ENCODE data around the gene RELA.

DNA sequence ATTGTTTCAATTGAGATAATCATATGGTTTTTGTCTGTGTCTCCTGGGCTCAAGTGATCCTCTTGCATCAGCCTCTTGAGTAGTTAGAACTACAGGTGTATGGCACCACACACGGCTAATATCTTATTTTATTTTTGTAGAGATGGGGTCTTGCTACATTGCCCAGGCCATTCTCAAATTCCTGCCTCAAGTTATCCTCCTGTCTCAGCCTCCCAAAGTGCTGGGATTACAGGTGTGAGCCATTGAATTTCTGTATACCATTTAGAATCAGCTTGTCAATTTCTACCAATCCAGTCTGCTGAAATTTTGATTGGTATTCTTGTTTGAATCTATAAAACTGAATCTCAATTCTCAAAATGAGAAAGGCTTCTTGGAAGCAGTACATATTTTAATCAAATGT lies 39.0 kb upstream of the RELA start:
- TF ChIP-seq CTCF (conservative IDR thresholded peaks at IDR 0.05; ENCODE audit: low read depth, low read length): no peak
- TF ChIP-seq EZH2 (IDR thresholded peaks at IDR 0.05; ENCODE audit: borderline replicate concordance, low read depth, low read length, poor library complexity, severe bottlenecking): no peak
